ENCODE measurements around the gene PCBP4. TPM values are rescaled to one million over a fixed set of nuclear protein-coding genes. Genes with fewer than 3 reads are reported as not detected.
A peak's percentile ranks its signal among the peaks of the same experiment; 100 is the strongest.

PCBP4 gene
- total RNA-seq, 1 donor, result 33.3 TPM

GRCh38 chr3:51928438-51928837, 38.8 kb downstream of the PCBP4 start:
- no peak for DNase-seq (ENCODE audit: low read depth)
- no peak for TF ChIP-seq CTCF (IDR thresholded peaks at IDR 0.05; ENCODE audit: insufficient read depth, low read length)
- H3K4me3 ChIP-seq (ENCODE audit: low read depth, low read length), result no peak overlapping the region

- TF ChIP-seq CTCF (IDR thresholded peaks at IDR 0.05; ENCODE audit: insufficient read depth, low read length), result no peak
- no peak overlapping the region for H3K4me3 ChIP-seq (ENCODE audit: low read depth, low read length)
- DNase-seq (ENCODE audit: low read depth), result no peak
These were observed 39.9 kb downstream of the PCBP4 start for GRCh38 chr3:51927061-51927977.

GRCh38 chr3:51921081-51921578, 46.1 kb downstream of the PCBP4 start:
- TF ChIP-seq CTCF (IDR thresholded peaks at IDR 0.05; ENCODE audit: insufficient read depth, low read length), result no peak
- H3K4me3 ChIP-seq (ENCODE audit: low read depth, low read length), result no peak overlapping the region
- no peak for DNase-seq (ENCODE audit: low read depth)

GRCh38 chr3:51916418-51916817, 50.8 kb downstream of the PCBP4 start:
- H3K4me3 ChIP-seq (ENCODE audit: low read depth, low read length), result no peak overlapping the region
- peak; percentile 43 for DNase-seq (ENCODE audit: low read depth)
- no peak for TF ChIP-seq CTCF (IDR thresholded peaks at IDR 0.05; ENCODE audit: insufficient read depth, low read length)

- no peak overlapping the region for H3K4me3 ChIP-seq (ENCODE audit: low read depth, low read length)
- DNase-seq (ENCODE audit: low read depth), result no peak
- no peak for TF ChIP-seq CTCF (IDR thresholded peaks at IDR 0.05; ENCODE audit: insufficient read depth, low read length)
These were observed 59.2 kb downstream of the PCBP4 start for GRCh38 chr3:51908026-51908425.

Small RNA genes within 50 kb of the gene (small RNA-seq; reads per million reads assigned to genes)
- not detected for gene AC115284.1

Other genes with a start within 250 kb of the PCBP4 start
- not detected in 2 replicates for gene IQCF6, start 188.2 kb downstream of the PCBP4 start, total RNA-seq (ENCODE audit: low replicate concordance)
- not detected in 2 replicates for gene IQCF2, start 105.8 kb downstream of the PCBP4 start, total RNA-seq (ENCODE audit: low replicate concordance)
- gene IQCF5, start 91.9 kb downstream of the PCBP4 start, total RNA-seq (ENCODE audit: low replicate concordance), result not detected in 2 replicates
- not detected in 2 replicates for gene IQCF1, start 64.1 kb downstream of the PCBP4 start, total RNA-seq (ENCODE audit: low replicate concordance)
- gene RRP9, start 25.6 kb downstream of the PCBP4 start, total RNA-seq (ENCODE audit: low replicate concordance), result 16.3 and 16.9 TPM in 2 replicates
- 14.6 and 27.1 TPM in 2 replicates for gene PARP3, start 25.1 kb downstream of the PCBP4 start, total RNA-seq (ENCODE audit: low replicate concordance)
- 0.09 TPM in 1 of 2 replicates, not detected in the other for gene GPR62, start 12.1 kb downstream of the PCBP4 start, total RNA-seq (ENCODE audit: low replicate concordance)
- gene ABHD14B, start 6.6 kb upstream of the PCBP4 start, total RNA-seq (ENCODE audit: low replicate concordance), result 11.0 and 36.3 TPM in 2 replicates
- gene ABHD14A, start 7.6 kb upstream of the PCBP4 start, total RNA-seq (ENCODE audit: low replicate concordance), result 7.4 and 13.8 TPM in 2 replicates
- 26.7 and 28.7 TPM in 2 replicates for gene ACY1, start 16.1 kb upstream of the PCBP4 start, total RNA-seq (ENCODE audit: low replicate concordance)
- gene RPL29, start 28.4 kb upstream of the PCBP4 start, total RNA-seq (ENCODE audit: low replicate concordance), result 155 and 1,532 TPM in 2 replicates
- 2.9 and 12.8 TPM in 2 replicates for gene DUSP7, start 89.1 kb upstream of the PCBP4 start, total RNA-seq (ENCODE audit: low replicate concordance)
- gene POC1A, start 187.0 kb upstream of the PCBP4 start, total RNA-seq (ENCODE audit: low replicate concordance), result 1.3 and 10.0 TPM in 2 replicates
- 18.8 and 40.8 TPM in 2 replicates for gene ALAS1, start 230.7 kb upstream of the PCBP4 start, total RNA-seq (ENCODE audit: low replicate concordance)